Activated T-cell treated with anti-CD3 and anti-CD28 coated beads for 24 hours (primary cell): Measurements from ENCODE around the gene TM4SF18.
"Not testable (repeated sequence)": the region's sequence is repeated elsewhere in the genome, so short reads cannot be mapped to it uniquely, and the experiment has no call there.

Experiments used
- DNase-seq: peaks from one replicate; pipeline ENCODE4 v3.0.0-alpha.2; 2020; ENCODE audit warnings: low read depth

The TM4SF18 gene

GRCh38 chr3:149333176-149333859 is at the start of gene TM4SF18:
TSS of gene TM4SF18 (minus strand) at chr3:149333636. CDS start at chr3:149333382, 254 bp downstream.
- DNase-seq: no peak

- DNase-seq: no peak
These were observed 49.1 kb upstream of the TM4SF18 start for GRCh38 chr3:149382518-149382917.

GRCh38 chr3:149382101-149382467 is 48.6 kb upstream of the TM4SF18 start:
- DNase-seq: no peak

- no peak for DNase-seq
These were observed 48.0 kb upstream of the TM4SF18 start for GRCh38 chr3:149381173-149382100.

GRCh38 chr3:149380220-149380619 is 46.8 kb upstream of the TM4SF18 start:
- DNase-seq: not testable (repeated sequence)

GRCh38 chr3:149378478-149379309 is 45.3 kb upstream of the TM4SF18 start:
- no peak for DNase-seq

GRCh38 chr3:149377408-149378364 is 44.2 kb upstream of the TM4SF18 start, which contains the start of gene TM4SF1:
TSS of gene TM4SF1 (minus strand) at chr3:149377649. CDS start at chr3:149377547, 102 bp downstream.
- no peak for DNase-seq

GRCh38 chr3:149376718-149377407 is 43.4 kb upstream of the TM4SF18 start:
- no peak for DNase-seq

GRCh38 chr3:149375501-149376196 is 42.2 kb upstream of the TM4SF18 start:
- DNase-seq: no peak

GRCh38 chr3:149374793-149375500 is 41.5 kb upstream of the TM4SF18 start:
- DNase-seq: no peak

- no peak for DNase-seq
These were observed 41.0 kb upstream of the TM4SF18 start for GRCh38 chr3:149374391-149374790.

- DNase-seq: no peak
These were observed 40.0 kb upstream of the TM4SF18 start for GRCh38 chr3:149373235-149374125.

GRCh38 chr3:149371723-149372114 is 38.3 kb upstream of the TM4SF18 start:
- no peak for DNase-seq

GRCh38 chr3:149371001-149371722 is 37.7 kb upstream of the TM4SF18 start:
- no peak for DNase-seq

- DNase-seq: no peak
These were observed 36.8 kb upstream of the TM4SF18 start for GRCh38 chr3:149369991-149370866.
